NCI-H345 treated with DMSO at 0.1 percent for 48 hours (cell line): ENCODE results near the gene EEF2K.
"Not testable (repeated sequence)": the region's sequence is repeated elsewhere in the genome, so short reads cannot be mapped to it uniquely, and the experiment has no call there.

Source experiments
- DNase-seq: peaks from one replicate; lab custom pipeline; 2025; ENCODE audit not compliant: unreplicated experiment; lab: John Stamatoyannopoulos, UW

EEF2K gene

GRCh38 chr16:22210285-22210684 is 4.2 kb downstream of the EEF2K start:
- DNase-seq: no peak

GRCh38 chr16:22210854-22211253 is 4.8 kb downstream of the EEF2K start:
- DNase-seq: no peak

GRCh38 chr16:22213236-22213635 is 7.2 kb downstream of the EEF2K start:
- DNase-seq: no peak

GRCh38 chr16:22213801-22214200 is 7.7 kb downstream of the EEF2K start:
- no peak for DNase-seq

- DNase-seq: no peak
These were observed 8.3 kb downstream of the EEF2K start for GRCh38 chr16:22214402-22214801.

- DNase-seq: no peak
These were observed 8.8 kb downstream of the EEF2K start for GRCh38 chr16:22214889-22215288.

- no peak for DNase-seq
These were observed 10.2 kb downstream of the EEF2K start for GRCh38 chr16:22216191-22216831.

GRCh38 chr16:22216832-22217225 is 10.8 kb downstream of the EEF2K start:
- not testable (repeated sequence) for DNase-seq

GRCh38 chr16:22217890-22218730 is 12.0 kb downstream of the EEF2K start:
- DNase-seq: no peak

GRCh38 chr16:22219389-22220068 is 13.5 kb downstream of the EEF2K start:
- DNase-seq: no peak

GRCh38 chr16:22220069-22220440 is 14.0 kb downstream of the EEF2K start:
- DNase-seq: no peak

- DNase-seq: no peak
These were observed 14.6 kb downstream of the EEF2K start for GRCh38 chr16:22220714-22221113.

- DNase-seq: no peak
These were observed 15.9 kb downstream of the EEF2K start for GRCh38 chr16:22222006-22222405.

GRCh38 chr16:22222998-22223397 is 16.9 kb downstream of the EEF2K start:
- no peak for DNase-seq

GRCh38 chr16:22225060-22225459 is 19.0 kb downstream of the EEF2K start:
- DNase-seq: no peak

- DNase-seq: no peak
These were observed 23.8 kb downstream of the EEF2K start for GRCh38 chr16:22229889-22230288.

GRCh38 chr16:22232277-22233036 is 26.4 kb downstream of the EEF2K start:
- no peak for DNase-seq

GRCh38 chr16:22233037-22233372 is 26.9 kb downstream of the EEF2K start:
- DNase-seq: no peak

GRCh38 chr16:22235839-22236745 is 30.0 kb downstream of the EEF2K start:
- DNase-seq: no peak

- no peak for DNase-seq
These were observed 33.2 kb downstream of the EEF2K start for GRCh38 chr16:22239131-22239805.
